Prostate gland (tissue), 2 donors: ENCODE measurements around the gene OSBPL2.

Experiments used
- CTCF ChIP-seq, 4 experiments: fragments of 200-600 bp in 2 of 4; fragments of 450-650 bp in 2 of 4; sonication (generic) in 2 of 4; IDR thresholded peaks; 1 replicate in 3 of 4; 2 replicates in 1 of 4; pipeline ENCODE4 v1.5.1; 2016 to 2019; ENCODE audit warnings: antibody characterized with exemption in 4 of 4, mild to moderate bottlenecking in 2 of 4, moderate library complexity in 2 of 4
- POLR2A ChIP-seq: fragments of 450-650 bp; IDR thresholded peaks from one replicate; pipeline ENCODE4 v1.6.1; 2016; ENCODE audit warnings: antibody characterized with exemption, mild to moderate bottlenecking
- POLR2AphosphoS5 ChIP-seq: sonication (generic); formaldehyde crosslinking; IDR thresholded peaks from one replicate; pipeline ENCODE4 v1.6.1; 2017; ENCODE audit warnings: antibody characterized with exemption

- TF ChIP-seq CTCF (IDR thresholded peaks at IDR 0.05) (no peak), POLR2A (no peak), POLR2AphosphoS5 (no peak)
Measured at GRCh38 chr20:62243906-62244515, 5.7 kb downstream of the OSBPL2 start.
